Mesendoderm (in vitro differentiated cells): ENCODE results near the gene GALNT5.

Source experiments
- DNase-seq: peaks from one replicate; pipeline ENCODE4 v3.0.0; 2013
- H2AK5ac ChIP-seq: 2 replicates; pipeline ENCODE4 v1.6.1; 2013; ENCODE audit warnings: low read length, inconsistent platforms
- H2BK120ac ChIP-seq: 2 replicates; pipeline ENCODE4 v1.6.1; 2013; ENCODE audit warnings: low read depth, mild to moderate bottlenecking, low read length, moderate library complexity, mixed read lengths
- H2BK15ac ChIP-seq: replicated peaks from 2 replicates; pipeline ENCODE4 v1.6.1; 2013; ENCODE audit warnings: low read depth, mild to moderate bottlenecking, moderate library complexity
- H2BK5ac ChIP-seq: 2 replicates; pipeline ENCODE4 v1.6.1; 2013; ENCODE audit warnings: low read length, inconsistent platforms
- H3K18ac ChIP-seq: 2 replicates; pipeline ENCODE4 v1.6.1; 2013; ENCODE audit warnings: mild to moderate bottlenecking, low read length, mixed read lengths
- H3K23ac ChIP-seq: one replicate; pipeline ENCODE4 v1.6.1; 2013; ENCODE audit warnings: low read length
- H3K27ac ChIP-seq: 2 replicates; pipeline ENCODE4 v1.5.1; 2013; ENCODE audit warnings: low read depth, mild to moderate bottlenecking, inconsistent platforms, low read length, moderate library complexity
- H3K27me3 ChIP-seq: 2 replicates; pipeline ENCODE4 v1.6.1; 2013; ENCODE audit warnings: low read length, control low read depth, mild to moderate bottlenecking, inconsistent platforms; ENCODE audit not compliant: insufficient read depth, poor library complexity
- H3K36me3 ChIP-seq: 2 replicates; pipeline ENCODE4 v1.6.1; 2013; ENCODE audit warnings: low read length, inconsistent platforms; ENCODE audit not compliant: control insufficient read depth, insufficient read depth
- H3K4ac ChIP-seq: one replicate; pipeline ENCODE4 v1.6.1; 2013; ENCODE audit warnings: low read depth, mild to moderate bottlenecking, low read length, moderate library complexity
- H3K4me1 ChIP-seq: 2 replicates; pipeline ENCODE4 v1.6.1; 2013; ENCODE audit warnings: low read depth, low read length, inconsistent platforms; ENCODE audit not compliant: control insufficient read depth
- H3K4me2 ChIP-seq: 2 replicates; pipeline ENCODE4 v1.6.1; 2013; ENCODE audit warnings: low read length
- H3K4me3 ChIP-seq: 2 replicates; pipeline ENCODE4 v1.5.1; 2013; ENCODE audit warnings: mild to moderate bottlenecking, low read length
- H3K56ac ChIP-seq: one replicate; pipeline ENCODE4 v1.6.1; 2013; ENCODE audit warnings: low read length
- H3K79me1 ChIP-seq: 2 replicates; pipeline ENCODE4 v1.6.1; 2013; ENCODE audit warnings: low read length, inconsistent platforms
- H3K79me2 ChIP-seq: 2 replicates; pipeline ENCODE4 v1.6.1; 2013; ENCODE audit warnings: mild to moderate bottlenecking, low read length; ENCODE audit not compliant: control insufficient read depth, insufficient read depth
- H3K9ac ChIP-seq: 2 replicates; pipeline ENCODE4 v1.6.1; 2013; ENCODE audit warnings: low read length, inconsistent platforms
- H4K5ac ChIP-seq: one replicate; pipeline ENCODE4 v1.6.1; 2013; ENCODE audit warnings: low read length
- H4K8ac ChIP-seq: one replicate; pipeline ENCODE4 v1.6.1; 2013; ENCODE audit warnings: low read depth, mild to moderate bottlenecking, control low read depth, low read length, moderate library complexity
- WGBS: extraction: QIAGEN DNeasy Blood & Tissue Kit; methylation state at CpG from one replicate; pipeline ENCODE4 v1.1.7; 2013; ENCODE audit warnings: low lambda C conversion rate, missing lambda C conversion rate; ENCODE audit not compliant: insufficient coverage; ENCODE audit errors: extremely low coverage; 5-methylcytosine and 5-hydroxymethylcytosine counted together

The GALNT5 gene

GRCh38 chr2:157334335-157334734 is 76.8 kb downstream of the GALNT5 start:
- H3K79me1 ChIP-seq, result no peaks in the 10 kb centered on the region
- no peaks in the 10 kb centered on the region for H3K4me1 ChIP-seq
- H2BK120ac ChIP-seq, result no peak overlapping the region
- H3K4me2 ChIP-seq, result no peak overlapping the region
- no peak overlapping the region for H3K23ac ChIP-seq
- no peak overlapping the region for H3K4ac ChIP-seq
- no peak overlapping the region for H4K5ac ChIP-seq
- no peak overlapping the region for H3K4me3 ChIP-seq
- no peaks in the 10 kb centered on the region for H3K79me2 ChIP-seq
- H3K27ac ChIP-seq, result no peak overlapping the region
- H2BK5ac ChIP-seq, result no peak overlapping the region
- no peaks in the 10 kb centered on the region for H3K27me3 ChIP-seq
- WGBS, result 100% methylated on average over 1 of the region's 4 CpGs
- no peaks in the 10 kb centered on the region for H3K36me3 ChIP-seq
- no peak overlapping the region for H4K8ac ChIP-seq
- no peak overlapping the region for H3K56ac ChIP-seq
- H2AK5ac ChIP-seq, result no peak overlapping the region
- no peak overlapping the region for H2BK15ac ChIP-seq
- H3K18ac ChIP-seq, result no peak overlapping the region
- DNase-seq, result no peak
- no peak overlapping the region for H3K9ac ChIP-seq

- Histone ChIP-seq H3K4me1 (no peaks in the 10 kb centered on the region), H3K4ac (no peak overlapping the region), H3K18ac (no peak overlapping the region), H3K27me3 (no peaks in the 10 kb centered on the region), H3K4me2 (no peak overlapping the region), H2AK5ac (no peak overlapping the region), H2BK120ac (no peak overlapping the region), H3K36me3 (no peaks in the 10 kb centered on the region), H2BK5ac (no peak overlapping the region), H2BK15ac (no peak overlapping the region), H3K79me2 (no peaks in the 10 kb centered on the region), H3K9ac (no peak overlapping the region), H3K56ac (no peak overlapping the region), H3K79me1 (no peaks in the 10 kb centered on the region), H3K23ac (no peak overlapping the region), H4K5ac (no peak overlapping the region), H4K8ac (no peak overlapping the region), H3K27ac (no peak overlapping the region), H3K4me3 (no peak overlapping the region)
- no peak for DNase-seq
- no CpG with 5 or more reads among the region's 3 CpGs for WGBS
These were observed 77.3 kb downstream of the GALNT5 start for GRCh38 chr2:157334797-157335196.

GRCh38 chr2:157336137-157337010 is 78.9 kb downstream of the GALNT5 start:
- Histone ChIP-seq H4K5ac (no peak overlapping the region), H3K79me2 (no peaks in the 10 kb centered on the region), H3K9ac (no peak overlapping the region), H2BK5ac (no peak overlapping the region), H3K79me1 (no peaks in the 10 kb centered on the region), H3K23ac (no peak overlapping the region), H2BK120ac (no peak overlapping the region), H3K4me3 (no peak overlapping the region), H3K36me3 (no peaks in the 10 kb centered on the region), H3K27ac (no peak overlapping the region), H2AK5ac (no peak overlapping the region), H3K4me1 (no peaks in the 10 kb centered on the region), H3K4me2 (no peak overlapping the region), H2BK15ac (no peak overlapping the region), H3K27me3 (no peaks in the 10 kb centered on the region), H3K56ac (no peak overlapping the region), H3K4ac (no peak overlapping the region), H3K18ac (no peak overlapping the region), H4K8ac (no peak overlapping the region)
- peak; percentile 50 for DNase-seq
- WGBS, result no CpG with 5 or more reads among the region's 8 CpGs

DNA sequence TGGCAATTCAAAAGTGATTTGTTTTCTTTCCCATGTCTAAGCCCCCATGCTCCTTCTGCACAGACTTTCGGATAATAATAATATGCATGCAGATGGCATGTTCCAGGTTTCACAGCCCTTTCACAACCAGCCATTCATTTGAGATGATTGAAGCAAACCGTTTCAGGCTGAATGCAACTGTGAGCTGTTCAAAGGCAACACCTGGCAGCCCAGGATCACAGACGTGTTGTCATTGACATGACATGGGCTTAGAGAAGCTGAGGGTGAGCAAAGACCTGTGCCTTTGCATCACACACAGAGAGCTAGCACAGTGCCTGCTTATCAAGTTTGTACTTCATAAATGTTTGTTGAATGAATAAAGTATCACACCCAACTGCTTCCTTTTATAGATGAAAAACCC is 80.5 kb downstream of the GALNT5 start:
- no peak overlapping the region for H2BK5ac ChIP-seq
- H2BK120ac ChIP-seq, result no peak overlapping the region
- H3K9ac ChIP-seq, result no peak overlapping the region
- H3K23ac ChIP-seq, result no peak overlapping the region
- WGBS, result no CpG with 5 or more reads among the region's 3 CpGs
- no peak overlapping the region for H3K56ac ChIP-seq
- H3K4me1 ChIP-seq, result no peaks in the 10 kb centered on the region
- no peak overlapping the region for H3K4me3 ChIP-seq
- H2BK15ac ChIP-seq, result no peak overlapping the region
- H3K18ac ChIP-seq, result no peak overlapping the region
- no peaks in the 10 kb centered on the region for H3K79me2 ChIP-seq
- H2AK5ac ChIP-seq, result no peak overlapping the region
- H3K4me2 ChIP-seq, result no peak overlapping the region
- no peaks in the 10 kb centered on the region for H3K79me1 ChIP-seq
- H4K5ac ChIP-seq, result no peak overlapping the region
- no peaks in the 10 kb centered on the region for H3K27me3 ChIP-seq
- H3K27ac ChIP-seq, result no peak overlapping the region
- no peak overlapping the region for H3K4ac ChIP-seq
- no peak overlapping the region for H4K8ac ChIP-seq
- no peaks in the 10 kb centered on the region for H3K36me3 ChIP-seq
- no peak for DNase-seq

GRCh38 chr2:157339965-157340655 is 82.6 kb downstream of the GALNT5 start:
- Histone ChIP-seq H3K4me1 (no peaks in the 10 kb centered on the region), H2BK5ac (no peak overlapping the region), H3K18ac (no peak overlapping the region), H3K27ac (no peak overlapping the region), H3K27me3 (no peaks in the 10 kb centered on the region), H3K79me2 (no peaks in the 10 kb centered on the region), H3K9ac (no peak overlapping the region), H3K4me3 (no peak overlapping the region), H3K4ac (no peak overlapping the region), H3K36me3 (no peaks in the 10 kb centered on the region), H4K8ac (no peak overlapping the region), H3K4me2 (no peak overlapping the region), H3K23ac (no peak overlapping the region), H4K5ac (no peak overlapping the region), H2BK15ac (no peak overlapping the region), H2BK120ac (no peak overlapping the region), H3K56ac (no peak overlapping the region), H3K79me1 (no peaks in the 10 kb centered on the region), H2AK5ac (no peak overlapping the region)
- DNase-seq, result no peak
- no CpG with 5 or more reads among the region's 4 CpGs for WGBS
